HFFc6 (cell line): ENCODE data around the gene KCNB1. TPM values are rescaled to one million over a fixed set of nuclear protein-coding genes. Genes with fewer than 3 reads are reported as not detected.

Experiments used
- DNase-seq: peaks from one replicate; pipeline ENCODE4 v3.0.0-alpha.2; 2018
- H3K27ac Mint-ChIP-seq: 2 replicates; pipeline ENCODE4 v1.8.0; 2020; ENCODE audit warnings: mild to moderate bottlenecking, mixed read lengths
- H3K27me3 Mint-ChIP-seq: 2 replicates; pipeline ENCODE4 v1.8.0; 2021; ENCODE audit warnings: mild to moderate bottlenecking, moderate library complexity, mixed read lengths; ENCODE audit not compliant: insufficient read depth
- H3K36me3 Mint-ChIP-seq: 2 replicates; pipeline ENCODE4 v1.8.0; 2021; ENCODE audit warnings: low read depth, mixed read lengths
- H3K4me1 Mint-ChIP-seq: 2 replicates; pipeline ENCODE4 v1.8.0; 2020; ENCODE audit warnings: low read depth, mixed read lengths
- H3K4me3 Mint-ChIP-seq: 2 replicates; pipeline ENCODE4 v1.8.0; 2020; ENCODE audit warnings: mild to moderate bottlenecking, moderate library complexity, mixed read lengths
- H3K9me3 Mint-ChIP-seq: 2 replicates; pipeline ENCODE4 v1.8.0; 2020; ENCODE audit warnings: mild to moderate bottlenecking, mixed read lengths
- CTCF ChIP-seq: fragments of 200-600 bp; sonication (generic); IDR thresholded peaks from 2 replicates; pipeline ENCODE4 v1.5.0; 2021; ENCODE audit warnings: antibody characterized with exemption, mild to moderate bottlenecking
- total RNA-seq, 6 experiments: library from RNA; stranded (reverse); fragmentation: NEBNext Ultra II Directional; extraction: Animal tissue kit (Norgen Biotek cat#: 25700); gene quantifications; 2 replicates in 1 of 6; 3 replicates in 5 of 6; pipeline ENCODE4 v1.2.3, GENCODE V29; 2021

The KCNB1 gene
- total RNA-seq, 6 experiments from 2014 or later = 0.05 to 1.2 (median 0.20) TPM

GRCh38 chr20:49396230-49396629 lies 86.2 kb downstream of the KCNB1 start:
- Mint-ChIP-seq H3K36me3 (no peaks in the 10 kb centered on the region), H3K27ac (no peak overlapping the region), H3K4me1 (peaks cover 14% of the 10 kb centered on the region), H3K4me3 (no peak overlapping the region), H3K9me3 (no peaks in the 10 kb centered on the region), H3K27me3 (peaks cover 16% of the 10 kb centered on the region)
- TF ChIP-seq CTCF = peak; percentile 68
- DNase-seq = no peak

GRCh38 chr20:49395659-49396058 lies 86.8 kb downstream of the KCNB1 start:
- peaks cover 14% of the 10 kb centered on the region for H3K4me1 Mint-ChIP-seq
- H3K27ac Mint-ChIP-seq = no peak overlapping the region
- DNase-seq = no peak
- no peaks in the 10 kb centered on the region for H3K9me3 Mint-ChIP-seq
- H3K4me3 Mint-ChIP-seq = no peak overlapping the region
- H3K36me3 Mint-ChIP-seq = no peaks in the 10 kb centered on the region
- TF ChIP-seq CTCF = no peak
- peaks cover 19% of the 10 kb centered on the region for H3K27me3 Mint-ChIP-seq

GRCh38 chr20:49395183-49395582 lies 87.3 kb downstream of the KCNB1 start:
- no peak for DNase-seq
- Mint-ChIP-seq H3K27ac (no peak overlapping the region), H3K36me3 (no peaks in the 10 kb centered on the region), H3K27me3 (peaks cover 23% of the 10 kb centered on the region), H3K4me1 (peaks cover 14% of the 10 kb centered on the region), H3K4me3 (no peak overlapping the region), H3K9me3 (no peaks in the 10 kb centered on the region)
- no peak for TF ChIP-seq CTCF

- H3K27me3 Mint-ChIP-seq = peaks cover 23% of the 10 kb centered on the region
- no peak overlapping the region for H3K4me3 Mint-ChIP-seq
- H3K9me3 Mint-ChIP-seq = no peaks in the 10 kb centered on the region
- peaks cover 14% of the 10 kb centered on the region for H3K4me1 Mint-ChIP-seq
- DNase-seq = no peak
- H3K36me3 Mint-ChIP-seq = no peaks in the 10 kb centered on the region
- no peak for TF ChIP-seq CTCF
- no peak overlapping the region for H3K27ac Mint-ChIP-seq
Observed at GRCh38 chr20:49394757-49395156, 87.7 kb downstream of the KCNB1 start.

- peaks cover 23% of the 10 kb centered on the region for H3K27me3 Mint-ChIP-seq
- H3K36me3 Mint-ChIP-seq = no peaks in the 10 kb centered on the region
- no peak overlapping the region for H3K4me3 Mint-ChIP-seq
- no peaks in the 10 kb centered on the region for H3K9me3 Mint-ChIP-seq
- no peak for TF ChIP-seq CTCF
- peaks cover 14% of the 10 kb centered on the region for H3K4me1 Mint-ChIP-seq
- H3K27ac Mint-ChIP-seq = no peak overlapping the region
- no peak for DNase-seq
Observed at GRCh38 chr20:49394264-49394663, 88.2 kb downstream of the KCNB1 start.

- Mint-ChIP-seq H3K36me3 (no peaks in the 10 kb centered on the region), H3K4me1 (peaks cover 18% of the 10 kb centered on the region), H3K9me3 (no peaks in the 10 kb centered on the region), H3K4me3 (no peak overlapping the region), H3K27ac (no peak overlapping the region), H3K27me3 (peaks cover 28% of the 10 kb centered on the region)
- TF ChIP-seq CTCF = no peak
- DNase-seq = no peak
Observed at GRCh38 chr20:49393803-49394202, 88.7 kb downstream of the KCNB1 start.
